DMS53 treated with DMSO at 0.1 percent for 48 hours (cell line): ENCODE results near the gene STX4.
A peak's percentile ranks its signal among the peaks of the same experiment; 100 is the strongest.

Experiments used
- DNase-seq: peaks from one replicate; lab custom pipeline; 2025; ENCODE audit not compliant: unreplicated experiment; lab: John Stamatoyannopoulos, UW

The STX4 gene

DNA sequence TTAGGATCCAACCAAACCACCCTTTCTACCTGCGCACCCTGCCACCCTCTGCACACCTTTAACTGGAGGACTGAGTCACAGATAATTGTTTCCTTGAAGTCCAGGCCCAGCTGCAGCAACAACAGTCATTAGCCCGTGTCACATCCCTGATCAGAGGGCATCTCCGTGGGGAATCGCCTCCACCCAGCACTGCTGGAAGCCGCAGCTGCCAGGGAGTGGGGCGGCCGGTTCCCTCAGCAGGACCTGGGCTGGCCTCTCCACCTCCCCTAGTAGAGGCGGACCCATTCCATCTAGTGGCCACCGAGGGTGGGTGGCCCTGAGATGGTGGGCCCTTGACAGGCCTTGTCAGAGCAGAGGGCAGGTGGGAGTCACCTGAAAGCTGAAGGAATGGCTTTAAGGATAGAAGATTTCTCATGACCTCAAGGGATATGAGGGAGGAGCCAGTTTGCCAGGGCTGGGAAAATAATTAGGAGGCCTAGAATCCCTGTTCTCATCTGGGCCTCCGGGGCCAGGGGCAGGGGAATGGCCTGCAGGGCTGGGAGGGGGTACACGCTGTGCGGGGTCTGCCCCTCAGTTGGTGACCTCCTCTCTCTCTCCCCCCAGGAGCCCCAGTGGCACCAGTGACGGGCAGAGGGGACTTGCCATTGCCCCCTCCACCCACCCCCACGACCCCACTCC, 49.1 kb downstream of the STX4 start:
- DNase-seq = no peak

DNA sequence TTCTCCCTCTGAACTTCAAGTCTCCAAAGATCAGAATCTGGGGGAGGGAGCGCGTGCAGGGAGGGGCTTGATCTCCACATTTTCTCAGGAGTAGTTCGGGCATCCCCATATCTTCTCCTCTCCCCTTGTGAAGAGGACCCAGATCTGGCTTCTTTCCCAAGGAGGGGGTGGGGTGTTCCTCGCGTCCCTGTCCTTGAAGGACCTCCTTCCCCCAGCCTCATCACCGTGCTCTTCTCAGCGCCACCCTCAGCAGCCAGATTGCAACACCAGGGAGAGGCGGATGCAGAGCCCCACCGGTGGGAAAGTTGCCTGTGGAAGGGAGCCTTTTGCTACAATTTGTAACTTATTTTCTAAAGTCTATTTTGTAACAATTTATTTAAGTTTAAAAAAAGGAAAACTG, 49.7 kb downstream of the STX4 start:
- DNase-seq = no peak

DNA sequence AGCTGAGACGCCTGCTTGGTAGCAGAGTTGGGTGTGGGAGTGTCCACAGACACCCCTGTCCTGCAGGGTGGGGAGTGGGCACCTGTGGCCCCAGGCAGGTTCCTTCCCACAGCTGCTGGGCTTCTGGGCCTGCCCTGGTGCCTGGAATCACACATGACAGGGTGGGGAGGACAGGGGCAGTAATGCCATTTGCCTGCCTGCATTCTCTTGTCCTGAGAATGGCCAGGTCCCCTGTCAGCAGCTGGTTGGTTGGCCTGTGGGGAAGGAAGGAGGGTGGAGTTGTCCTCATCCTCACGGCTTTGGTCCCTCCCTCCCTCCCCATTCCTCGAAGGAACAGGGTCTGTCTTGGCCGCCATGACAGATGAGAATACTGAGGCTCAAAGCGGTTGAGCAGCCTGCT, 50.2 kb downstream of the STX4 start:
- DNase-seq = no peak

DNA sequence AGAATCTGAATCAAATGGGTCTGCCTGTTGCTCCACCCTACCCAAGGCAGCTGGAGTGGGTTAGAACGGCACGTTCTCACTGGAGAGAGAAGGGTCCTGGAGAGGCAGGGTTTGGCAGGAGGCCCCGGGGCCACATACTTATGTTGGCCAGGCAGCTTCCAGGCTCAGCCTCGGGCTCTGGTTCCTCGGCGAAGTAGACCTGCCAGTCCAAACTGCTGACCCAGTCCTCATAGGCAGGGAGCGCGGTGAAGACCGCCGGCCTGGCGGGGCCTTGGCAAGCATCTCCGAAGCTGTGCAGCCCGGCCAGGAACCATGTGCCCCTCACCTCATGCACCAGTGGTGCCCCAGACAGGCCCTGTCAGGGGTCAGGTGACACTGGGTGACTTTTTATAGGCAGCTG, 50.6 kb downstream of the STX4 start:
- no peak for DNase-seq

DNA sequence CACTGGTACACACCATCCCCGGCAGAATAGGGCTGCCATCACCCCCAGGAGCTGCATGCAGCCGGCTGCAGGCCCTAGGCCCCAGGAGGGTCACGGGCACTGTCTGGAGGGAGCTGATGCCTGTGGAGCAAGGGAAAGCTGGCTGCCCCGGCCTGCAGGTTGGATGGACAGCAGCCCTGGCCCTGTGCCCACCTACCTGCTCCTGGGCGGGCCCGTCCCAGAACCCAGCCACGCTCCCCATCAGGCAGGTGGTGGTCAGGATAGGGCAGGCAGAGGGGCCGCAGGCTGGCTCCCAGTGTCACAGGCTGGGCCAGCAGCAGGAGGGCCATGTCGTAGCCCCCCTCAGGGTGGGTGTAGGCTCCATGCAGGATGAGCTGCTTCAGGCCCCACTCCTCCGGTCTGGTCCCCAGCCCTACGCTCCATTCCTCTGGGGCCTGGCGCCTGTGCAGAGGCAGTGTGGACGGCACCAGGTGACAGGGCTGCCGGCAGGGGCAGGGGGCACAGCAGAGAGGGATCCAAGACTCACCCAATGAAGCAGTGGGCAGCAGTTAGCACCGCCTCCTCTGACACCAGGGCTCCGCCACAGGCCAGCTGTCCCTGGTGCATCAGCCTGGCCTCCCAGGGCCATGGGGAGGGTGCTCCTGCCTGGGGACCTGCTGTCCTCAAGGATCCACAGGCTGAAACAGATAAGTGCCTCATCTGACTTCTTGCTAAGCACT, 51.4 kb downstream of the STX4 start:
- no peak for DNase-seq

DNA sequence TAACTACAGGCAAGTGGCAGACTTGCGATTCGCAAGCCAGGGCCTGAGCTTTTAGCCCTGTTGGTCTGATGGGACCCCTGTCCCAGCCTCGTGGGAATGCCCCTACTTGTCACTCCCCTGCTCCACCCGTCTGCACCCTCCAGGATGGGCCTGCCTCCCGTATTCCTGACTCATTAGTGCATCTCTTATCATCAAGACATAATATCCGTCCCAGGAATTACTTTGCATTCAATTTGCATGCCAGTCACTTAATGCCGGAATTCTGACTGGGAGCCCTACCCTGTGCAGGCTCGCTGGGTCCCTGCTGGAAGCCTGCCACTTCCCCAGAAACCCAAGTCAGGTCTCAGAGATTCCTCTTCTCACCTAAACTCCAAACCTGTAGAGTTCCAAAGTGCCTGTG, 52.1 kb downstream of the STX4 start:
- no peak for DNase-seq

DNA sequence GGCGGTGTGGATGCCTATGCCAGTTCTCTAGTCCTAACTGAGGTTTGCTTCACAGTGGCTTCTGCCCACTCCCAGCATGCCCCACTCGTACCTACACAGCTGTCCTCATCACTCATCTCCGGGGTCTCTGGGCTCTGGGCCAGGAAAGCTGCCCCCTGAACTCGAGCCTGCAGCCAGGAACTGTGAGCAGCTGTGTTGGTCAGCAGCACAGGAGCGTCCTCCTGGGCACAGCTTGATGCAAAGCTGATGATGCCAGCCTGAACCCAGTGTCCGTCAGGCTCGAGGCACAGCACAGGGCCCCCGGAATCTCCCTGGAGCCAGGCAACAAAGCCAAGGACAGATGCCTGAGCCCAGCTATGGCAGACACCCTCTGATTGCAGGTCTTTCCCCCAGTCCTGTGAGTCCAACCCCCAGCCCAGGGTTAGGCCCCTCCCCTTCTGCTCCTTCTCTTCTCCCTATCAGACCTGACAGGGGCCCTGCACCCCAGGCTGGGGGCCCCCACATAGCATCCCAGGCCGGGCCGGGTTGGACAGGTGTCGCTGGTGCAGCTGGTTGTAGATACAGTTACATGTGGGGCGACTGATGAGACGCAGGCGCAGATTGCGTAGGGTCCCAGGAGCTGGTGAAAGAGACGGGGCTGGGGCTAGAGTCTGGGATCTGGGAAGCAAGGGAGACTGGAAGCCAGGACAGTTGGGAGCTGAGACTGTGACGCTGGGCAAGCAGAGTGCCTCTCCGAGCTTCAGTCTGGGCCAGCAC, 52.7 kb downstream of the STX4 start:
- no peak for DNase-seq

DNA sequence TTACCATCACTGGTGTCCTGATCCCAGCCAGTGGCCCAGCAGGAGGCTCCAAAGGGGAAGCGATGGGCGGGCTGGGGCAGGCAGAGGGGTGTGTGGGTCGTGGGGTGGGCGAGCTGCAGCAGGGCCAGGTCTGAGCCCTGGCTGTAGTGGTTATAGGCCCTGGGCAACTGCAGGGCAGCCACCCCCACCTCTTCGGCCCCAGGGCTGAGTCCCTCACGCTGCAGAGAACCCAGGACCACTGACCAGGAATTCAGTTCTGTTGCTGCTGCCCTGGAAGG, 53.2 kb downstream of the STX4 start:
- no peak for DNase-seq

DNA sequence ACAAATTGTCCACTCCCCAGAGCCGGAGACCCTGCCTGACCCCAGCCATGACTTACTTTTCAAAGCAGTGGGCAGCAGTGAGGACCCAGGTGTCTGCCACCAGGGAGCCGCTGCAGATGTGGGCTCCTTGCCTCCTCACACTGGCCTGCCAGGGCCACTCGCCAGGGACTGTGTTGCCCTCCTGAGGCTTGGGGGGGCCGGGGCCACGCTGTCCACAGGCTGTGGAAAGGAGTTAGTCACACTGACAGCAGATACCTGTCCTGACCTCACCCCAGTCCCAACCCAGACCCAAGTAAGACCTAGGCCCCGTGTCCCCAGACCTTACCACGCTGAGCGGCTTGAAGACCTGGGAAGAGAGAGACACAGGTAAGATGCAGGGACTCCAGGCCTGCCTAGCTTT, 54.1 kb downstream of the STX4 start:
- DNase-seq = no peak

DNA sequence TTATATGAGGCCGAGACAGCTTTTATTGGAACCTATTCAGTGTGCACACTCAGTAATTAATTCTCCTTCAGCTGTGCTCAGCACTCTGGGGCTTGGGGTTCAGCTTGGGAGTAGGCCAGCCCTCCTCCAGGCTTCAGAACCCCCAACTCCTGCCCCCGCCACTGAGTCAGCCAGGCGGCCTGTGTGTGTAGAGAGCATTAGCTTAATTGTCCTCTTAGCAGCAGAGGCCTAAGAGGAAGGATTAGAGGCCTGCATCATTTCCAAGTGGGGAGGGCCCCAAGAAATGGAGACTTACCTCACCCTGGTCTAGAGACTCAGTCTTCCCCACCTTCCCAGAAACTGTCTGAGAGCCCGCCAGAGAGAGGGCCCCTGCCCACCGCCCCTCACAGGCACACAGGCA, 54.6 kb downstream of the STX4 start:
- no peak for DNase-seq

DNA sequence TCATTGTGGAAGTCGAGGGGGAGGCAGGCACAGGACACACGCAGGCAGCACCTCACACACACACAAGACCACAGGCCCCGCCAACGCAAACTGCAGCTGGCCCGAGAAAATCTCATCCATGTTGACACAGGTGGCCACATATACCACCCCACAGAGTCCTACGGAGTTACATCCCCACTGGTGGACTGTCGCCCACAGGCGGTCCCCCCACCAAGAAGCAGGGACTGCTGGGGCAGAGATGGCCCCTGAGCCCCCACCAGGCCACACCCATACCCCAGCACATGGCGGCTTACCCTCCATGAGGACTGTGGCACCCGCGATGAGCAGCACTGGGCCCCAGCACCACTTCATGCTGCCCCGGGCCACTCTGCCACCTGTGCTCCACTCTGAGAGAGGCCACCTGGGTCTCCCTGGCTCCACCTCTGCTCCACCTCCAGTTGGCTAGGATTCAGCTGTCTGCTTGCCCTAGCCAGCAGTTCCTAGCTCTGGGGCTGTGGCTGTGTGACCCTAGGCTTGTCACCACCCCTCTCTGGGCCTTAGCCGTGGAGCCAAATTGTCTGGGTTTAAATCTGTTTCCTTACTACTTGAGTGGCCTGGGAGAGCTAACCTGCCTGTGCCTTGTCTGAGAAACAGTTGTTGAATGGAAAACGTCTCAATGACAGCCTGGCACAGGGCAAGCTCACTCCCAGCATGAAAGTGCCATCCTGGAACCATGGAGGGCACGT, 55.3 kb downstream of the STX4 start, which contains the start of gene PRSS53:
PRSS53 (minus strand) TSS at position 485 of the 725 bp plus-strand sequence; CDS start at position 351, 134 bp downstream.
- peak; percentile 48 for DNase-seq

DNA sequence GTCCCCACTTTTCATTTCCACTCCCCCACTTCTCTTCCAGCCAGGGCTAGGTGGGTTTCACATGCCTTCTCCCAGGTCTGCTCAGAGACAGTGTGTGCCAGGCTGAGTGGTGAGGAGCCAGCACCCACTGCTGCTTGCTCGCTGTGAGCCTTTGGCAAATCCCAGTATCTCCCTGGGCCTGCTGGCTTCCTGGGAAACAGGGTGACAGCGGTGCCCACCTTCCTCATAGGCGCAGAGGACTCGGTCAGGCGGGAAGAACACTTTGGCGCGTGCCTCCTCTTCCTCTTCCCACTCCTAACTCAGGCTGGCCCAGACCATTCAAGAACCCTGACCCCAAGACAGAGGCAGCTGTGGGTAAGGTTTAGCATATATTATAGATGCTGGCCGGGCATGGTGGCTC, 55.8 kb downstream of the STX4 start:
- no peak for DNase-seq
